HG03103 (cell line): Measurements from ENCODE around the gene FUT4.
A peak's percentile ranks its signal among the peaks of the same experiment; 100 is the strongest.
"Not testable (repeated sequence)": the region's sequence is repeated elsewhere in the genome, so short reads cannot be mapped to it uniquely, and the experiment has no call there.

Experiments used
- ATAC-seq: cut with Tn5 transposase; IDR thresholded peaks from one replicate; pipeline ENCODE4 v1.9.1; 2021; ENCODE audit warnings: low read depth; ENCODE audit not compliant: unreplicated experiment

The FUT4 gene

GRCh38 chr11:94543695-94544645 is at the start of gene FUT4:
Gene FUT4 (plus strand): TSS chr11:94543921. CDS start chr11:94544134, 213 bp downstream.
- ATAC-seq = peak; percentile 67

- peak; percentile 48 for ATAC-seq
Observed at GRCh38 chr11:94494126-94494680, 49.5 kb upstream of the FUT4 start.

GRCh38 chr11:94500181-94500580 is 43.5 kb upstream of the FUT4 start:
- no peak for ATAC-seq

- no peak for ATAC-seq
Observed at GRCh38 chr11:94501522-94501921, 42.2 kb upstream of the FUT4 start.

- ATAC-seq = no peak
Observed at GRCh38 chr11:94504689-94505293, 38.9 kb upstream of the FUT4 start.

GRCh38 chr11:94506513-94506912 is 37.2 kb upstream of the FUT4 start:
- not testable (repeated sequence) for ATAC-seq

- no peak for ATAC-seq
Observed at GRCh38 chr11:94507485-94507884, 36.2 kb upstream of the FUT4 start.

GRCh38 chr11:94511932-94512781 is 31.6 kb upstream of the FUT4 start, which contains the start of gene C11orf97:
Gene C11orf97 (plus strand): TSS chr11:94512461. CDS start chr11:94512529, 68 bp downstream.
- peak; percentile 87 for ATAC-seq

- ATAC-seq = no peak
Observed at GRCh38 chr11:94513091-94513490, 30.6 kb upstream of the FUT4 start.

- ATAC-seq = no peak
Observed at GRCh38 chr11:94515398-94515797, 28.3 kb upstream of the FUT4 start.

- ATAC-seq = no peak
Observed at GRCh38 chr11:94516725-94517124, 27.0 kb upstream of the FUT4 start.

- ATAC-seq = no peak
Observed at GRCh38 chr11:94518300-94518699, 25.4 kb upstream of the FUT4 start.

- ATAC-seq = no peak
Observed at GRCh38 chr11:94519478-94520084, 24.1 kb upstream of the FUT4 start.

- no peak for ATAC-seq
Observed at GRCh38 chr11:94521684-94522083, 22.0 kb upstream of the FUT4 start.

- no peak for ATAC-seq
Observed at GRCh38 chr11:94524341-94524740, 19.4 kb upstream of the FUT4 start.

- no peak for ATAC-seq
Observed at GRCh38 chr11:94525546-94526324, 18.0 kb upstream of the FUT4 start.

- no peak for ATAC-seq
Observed at GRCh38 chr11:94526645-94527438, 16.9 kb upstream of the FUT4 start.

GRCh38 chr11:94528551-94528950 is 15.2 kb upstream of the FUT4 start:
- no peak for ATAC-seq

- no peak for ATAC-seq
Observed at GRCh38 chr11:94532211-94532610, 11.5 kb upstream of the FUT4 start.
